ENCODE results near the gene MNX1.

The MNX1 gene

GRCh38 chr7:157032644-157033482 lies 22.4 kb upstream of the MNX1 start:
- DNase-seq (ENCODE audit: low read depth), result no peak

GRCh38 chr7:157032128-157032527 lies 21.7 kb upstream of the MNX1 start:
- no peak for DNase-seq (ENCODE audit: low read depth)

- no peak for DNase-seq (ENCODE audit: low read depth)
These were observed 17.9 kb upstream of the MNX1 start for GRCh38 chr7:157028199-157028903.

GRCh38 chr7:157027568-157028198 lies 17.2 kb upstream of the MNX1 start:
- DNase-seq (ENCODE audit: low read depth), result no peak

GRCh38 chr7:157024716-157025115 lies 14.3 kb upstream of the MNX1 start:
- DNase-seq (ENCODE audit: low read depth), result no peak

- DNase-seq (ENCODE audit: low read depth), result no peak
These were observed 13.1 kb upstream of the MNX1 start for GRCh38 chr7:157023589-157023905.

- no peak for DNase-seq (ENCODE audit: low read depth)
These were observed 12.5 kb upstream of the MNX1 start for GRCh38 chr7:157022681-157023588.

GRCh38 chr7:157021871-157022680 lies 11.6 kb upstream of the MNX1 start:
- DNase-seq (ENCODE audit: low read depth), result no peak

- DNase-seq (ENCODE audit: low read depth), result no peak
These were observed 10.8 kb upstream of the MNX1 start for GRCh38 chr7:157021071-157021870.

- DNase-seq (ENCODE audit: low read depth), result no peak
These were observed 10.1 kb upstream of the MNX1 start for GRCh38 chr7:157020514-157021070.

- DNase-seq (ENCODE audit: low read depth), result no peak
These were observed 9.4 kb upstream of the MNX1 start for GRCh38 chr7:157019718-157020451.

GRCh38 chr7:157018997-157019608 lies 8.6 kb upstream of the MNX1 start:
- DNase-seq (ENCODE audit: low read depth), result no peak

GRCh38 chr7:157018328-157018996 lies 8.0 kb upstream of the MNX1 start:
- DNase-seq (ENCODE audit: low read depth), result no peak

- DNase-seq (ENCODE audit: low read depth), result no peak
These were observed 7.3 kb upstream of the MNX1 start for GRCh38 chr7:157017603-157018327.

GRCh38 chr7:157017149-157017548 lies 6.7 kb upstream of the MNX1 start:
- DNase-seq (ENCODE audit: low read depth), result no peak

- DNase-seq (ENCODE audit: low read depth), result no peak
These were observed 6.0 kb upstream of the MNX1 start for GRCh38 chr7:157016352-157017041.

- DNase-seq (ENCODE audit: low read depth), result no peak
These were observed 5.5 kb upstream of the MNX1 start for GRCh38 chr7:157016024-157016351.
